ENCODE data around the gene PPP2R2C. TPM values are rescaled to one million over a fixed set of nuclear protein-coding genes. Genes with fewer than 3 reads are reported as not detected.

PPP2R2C gene
- total and polyA plus RNA-seq, 10 of the 15 experiments (the other 5 are each of a cell fraction or from before 2014, with no cell fraction given): 0.13 to 0.15 TPM; not detected in 8

DNA sequence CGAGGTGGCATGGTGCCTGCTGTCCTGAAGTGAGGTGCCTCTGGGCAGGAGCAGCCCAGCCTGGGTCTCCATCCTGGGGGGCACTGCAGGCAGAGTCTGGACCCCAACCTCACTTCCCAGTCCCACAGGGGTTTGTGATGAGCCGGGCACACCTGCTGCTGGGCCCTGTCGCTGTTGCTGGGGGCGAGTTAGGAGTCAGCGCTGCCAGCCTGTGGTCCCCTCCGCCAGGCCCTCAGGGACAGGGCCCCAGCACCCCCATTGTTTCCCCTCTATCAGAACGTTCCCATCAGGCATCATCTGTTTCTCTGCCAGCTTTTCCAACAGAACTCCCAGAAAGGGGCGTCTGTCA, 179.3 kb downstream of the PPP2R2C start:
- H3K9ac ChIP-seq (ENCODE audit: control insufficient read depth, insufficient read depth, low read length): no peak overlapping the region
- H3K4me2 ChIP-seq (ENCODE audit: control insufficient read depth, insufficient read depth): no peak overlapping the region
- DNase-seq (ENCODE audit: low read depth, low spot score) (no peak), ATAC-seq (no peak), FAIRE-seq (no peak)
- CTCF ChIA-PET: no interaction called here
- in situ Hi-C loops (cut with MboI) (no loop called here), intact Hi-C loops (cut with micrococcal nuclease; ENCODE audit: unreplicated experiment) (no loop called here)
- 65% methylated on average over 8 of the region's 8 CpGs for WGBS (ENCODE audit: insufficient coverage, insufficient replicate concordance, low lambda C conversion rate, missing lambda C conversion rate)
- H3K36me3 ChIP-seq (ENCODE audit: control insufficient read depth in 2 of 2, insufficient read depth in 2 of 2, low read length in 1 of 2): no peaks in the 10 kb centered on the region
- no peaks in the 10 kb centered on the region for H4K20me1 ChIP-seq (ENCODE audit: control insufficient read depth, insufficient read depth)
- no TSS peak for BruUV-seq (replicated peaks)
- no peak overlapping the region for H3K4me3 ChIP-seq
- no peak overlapping the region for H3K27ac ChIP-seq (ENCODE audit: control insufficient read depth, insufficient read depth)
- SMC1A ChIA-PET (ENCODE audit: uncharacterized antibody, unreplicated experiment): no interaction called here
- no peaks in the 10 kb centered on the region for H3K9me3 ChIP-seq (replicated peaks; ENCODE audit: control insufficient read depth, insufficient read depth, low read length)
- no peaks in the 10 kb centered on the region for H3K27me3 ChIP-seq (replicated peaks in 1 of 2; ENCODE audit: control insufficient read depth in 2 of 2, insufficient read depth in 2 of 2, low read length in 1 of 2)
- RAD21 ChIA-PET (ENCODE audit: unreplicated experiment): no interaction called here
- no peaks in the 10 kb centered on the region for H3K4me1 ChIP-seq (ENCODE audit: control insufficient read depth, insufficient read depth, low read length)
- POLR2A ChIA-PET: no interaction called here
- H3K79me2 ChIP-seq (ENCODE audit: control insufficient read depth, insufficient read depth, low read length): no peaks in the 10 kb centered on the region
- no peak overlapping the region for H2AFZ ChIP-seq (ENCODE audit: control insufficient read depth, low read depth, low read length)
- TF ChIP-seq SMC3 (IDR thresholded peaks at IDR 0.05; ENCODE audit: borderline replicate concordance, low read length): no peak
- TF ChIP-seq EZH2 (IDR thresholded peaks at IDR 0.05; ENCODE audit: borderline replicate concordance, control insufficient read depth, low read depth, low read length): no peak
- no peak for TF ChIP-seq ETV6 (conservative IDR thresholded peaks at IDR 0.05 in 1 of 2, IDR thresholded peaks at IDR 0.05 in 1 of 2; ENCODE audit: borderline replicate concordance in 1 of 2, low read depth in 1 of 2)
- no peak for TF ChIP-seq CHD1 (IDR thresholded peaks at IDR 0.05; ENCODE audit: low read depth, low read length)
- TF ChIP-seq, protein P1, sequence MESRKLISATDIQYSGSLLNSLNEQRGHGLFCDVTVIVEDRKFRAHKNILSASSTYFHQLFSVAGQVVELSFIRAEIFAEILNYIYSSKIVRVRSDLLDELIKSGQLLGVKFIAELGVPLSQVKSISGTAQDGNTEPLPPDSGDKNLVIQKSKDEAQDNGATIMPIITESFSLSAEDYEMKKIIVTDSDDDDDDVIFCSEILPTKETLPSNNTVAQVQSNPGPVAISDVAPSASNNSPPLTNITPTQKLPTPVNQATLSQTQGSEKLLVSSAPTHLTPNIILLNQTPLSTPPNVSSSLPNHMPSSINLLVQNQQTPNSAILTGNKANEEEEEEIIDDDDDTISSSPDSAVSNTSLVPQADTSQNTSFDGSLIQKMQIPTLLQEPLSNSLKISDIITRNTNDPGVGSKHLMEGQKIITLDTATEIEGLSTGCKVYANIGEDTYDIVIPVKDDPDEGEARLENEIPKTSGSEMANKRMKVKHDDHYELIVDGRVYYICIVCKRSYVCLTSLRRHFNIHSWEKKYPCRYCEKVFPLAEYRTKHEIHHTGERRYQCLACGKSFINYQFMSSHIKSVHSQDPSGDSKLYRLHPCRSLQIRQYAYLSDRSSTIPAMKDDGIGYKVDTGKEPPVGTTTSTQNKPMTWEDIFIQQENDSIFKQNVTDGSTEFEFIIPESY (IDR thresholded peaks at IDR 0.05): no peak
- no peak for TF ChIP-seq DPF2 (IDR thresholded peaks at IDR 0.05)
- TF ChIP-seq PAX5 (IDR thresholded peaks at IDR 0.05; ENCODE audit: borderline replicate concordance, low read depth, low read length): no peak
- TF ChIP-seq, protein P2, sequence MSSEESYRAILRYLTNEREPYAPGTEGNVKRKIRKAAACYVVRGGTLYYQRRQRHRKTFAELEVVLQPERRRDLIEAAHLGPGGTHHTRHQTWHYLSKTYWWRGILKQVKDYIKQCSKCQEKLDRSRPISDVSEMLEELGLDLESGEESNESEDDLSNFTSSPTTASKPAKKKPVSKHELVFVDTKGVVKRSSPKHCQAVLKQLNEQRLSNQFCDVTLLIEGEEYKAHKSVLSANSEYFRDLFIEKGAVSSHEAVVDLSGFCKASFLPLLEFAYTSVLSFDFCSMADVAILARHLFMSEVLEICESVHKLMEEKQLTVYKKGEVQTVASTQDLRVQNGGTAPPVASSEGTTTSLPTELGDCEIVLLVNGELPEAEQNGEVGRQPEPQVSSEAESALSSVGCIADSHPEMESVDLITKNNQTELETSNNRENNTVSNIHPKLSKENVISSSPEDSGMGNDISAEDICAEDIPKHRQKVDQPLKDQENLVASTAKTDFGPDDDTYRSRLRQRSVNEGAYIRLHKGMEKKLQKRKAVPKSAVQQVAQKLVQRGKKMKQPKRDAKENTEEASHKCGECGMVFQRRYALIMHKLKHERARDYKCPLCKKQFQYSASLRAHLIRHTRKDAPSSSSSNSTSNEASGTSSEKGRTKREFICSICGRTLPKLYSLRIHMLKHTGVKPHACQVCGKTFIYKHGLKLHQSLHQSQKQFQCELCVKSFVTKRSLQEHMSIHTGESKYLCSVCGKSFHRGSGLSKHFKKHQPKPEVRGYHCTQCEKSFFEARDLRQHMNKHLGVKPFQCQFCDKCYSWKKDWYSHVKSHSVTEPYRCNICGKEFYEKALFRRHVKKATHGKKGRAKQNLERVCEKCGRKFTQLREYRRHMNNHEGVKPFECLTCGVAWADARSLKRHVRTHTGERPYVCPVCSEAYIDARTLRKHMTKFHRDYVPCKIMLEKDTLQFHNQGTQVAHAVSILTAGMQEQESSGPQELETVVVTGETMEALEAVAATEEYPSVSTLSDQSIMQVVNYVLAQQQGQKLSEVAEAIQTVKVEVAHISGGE (CRISPR knock-in tag; IDR thresholded peaks at IDR 0.05): no peak
- TF ChIP-seq CREB1 (IDR thresholded peaks at IDR 0.05; ENCODE audit: low read depth): no peak
- TF ChIP-seq CHD4 (IDR thresholded peaks at IDR 0.05): no peak
- no peak for TF ChIP-seq NFXL1 (IDR thresholded peaks at IDR 0.05; ENCODE audit: borderline replicate concordance)
- no peak for TF ChIP-seq HDAC2 (IDR thresholded peaks at IDR 0.05)
- no peak for TF ChIP-seq SMAD1 (IDR thresholded peaks at IDR 0.05; ENCODE audit: low read depth, partially characterized antibody)
- TF ChIP-seq FOS (IDR thresholded peaks at IDR 0.05; ENCODE audit: borderline replicate concordance, extremely low read depth, insufficient read length): no peak
- TF ChIP-seq, protein P3, sequence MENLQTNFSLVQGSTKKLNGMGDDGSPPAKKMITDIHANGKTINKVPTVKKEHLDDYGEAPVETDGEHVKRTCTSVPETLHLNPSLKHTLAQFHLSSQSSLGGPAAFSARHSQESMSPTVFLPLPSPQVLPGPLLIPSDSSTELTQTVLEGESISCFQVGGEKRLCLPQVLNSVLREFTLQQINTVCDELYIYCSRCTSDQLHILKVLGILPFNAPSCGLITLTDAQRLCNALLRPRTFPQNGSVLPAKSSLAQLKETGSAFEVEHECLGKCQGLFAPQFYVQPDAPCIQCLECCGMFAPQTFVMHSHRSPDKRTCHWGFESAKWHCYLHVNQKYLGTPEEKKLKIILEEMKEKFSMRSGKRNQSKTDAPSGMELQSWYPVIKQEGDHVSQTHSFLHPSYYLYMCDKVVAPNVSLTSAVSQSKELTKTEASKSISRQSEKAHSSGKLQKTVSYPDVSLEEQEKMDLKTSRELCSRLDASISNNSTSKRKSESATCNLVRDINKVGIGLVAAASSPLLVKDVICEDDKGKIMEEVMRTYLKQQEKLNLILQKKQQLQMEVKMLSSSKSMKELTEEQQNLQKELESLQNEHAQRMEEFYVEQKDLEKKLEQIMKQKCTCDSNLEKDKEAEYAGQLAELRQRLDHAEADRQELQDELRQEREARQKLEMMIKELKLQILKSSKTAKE (IDR thresholded peaks at IDR 0.05; ENCODE audit: low read depth, poor library complexity, severe bottlenecking): no peak
- TF ChIP-seq KAT2A (conservative IDR thresholded peaks at IDR 0.05; ENCODE audit: control insufficient read depth, low read depth, low read length): no peak
- TF ChIP-seq GATAD2B (conservative IDR thresholded peaks at IDR 0.05; ENCODE audit: low read depth): no peak
- TF ChIP-seq NR2C1 (IDR thresholded peaks at IDR 0.05): no peak

Measured in GM12878 (cell line).